Thyroid gland (tissue), 4 donors: ENCODE results near the gene ANG. TPM values are rescaled to one million over a fixed set of nuclear protein-coding genes. Genes with fewer than 3 reads are reported as not detected.
"Not testable (repeated sequence)": the region's sequence is repeated elsewhere in the genome, so short reads cannot be mapped to it uniquely, and the experiment has no call there.

ENCODE experiments used
- DNase-seq, 2 donors: peaks; one replicate each; pipeline ENCODE4 v3.0.0-alpha.2; 2019
- H3K27ac ChIP-seq, 3 donors: fragments of 200-600 bp; sonication (generic); 1 replicate in 2 of 3; 2 replicates in 1 of 3; pipeline ENCODE4 v1.5.1; 2016 to 2019; ENCODE audit warnings: mild to moderate bottlenecking in 1 of 3, moderate library complexity in 1 of 3
- H3K27me3 ChIP-seq: fragments of 200-600 bp; sonication (generic); one replicate; pipeline ENCODE4 v1.5.1; 2019
- H3K36me3 ChIP-seq, 2 donors: fragments of 200-600 bp; sonication (generic); one replicate each; pipeline ENCODE4 v1.5.1; 2016 to 2019
- H3K4me1 ChIP-seq, 2 donors: fragments of 200-600 bp; sonication (generic); one replicate each; pipeline ENCODE4 v1.5.1; 2017 to 2019
- H3K4me3 ChIP-seq, 3 donors: fragments of 200-600 bp; sonication (generic); replicated peaks in 1 of 3; 1 replicate in 2 of 3; 2 replicates in 1 of 3; pipeline ENCODE4 v1.5.1; 2016; ENCODE audit warnings: mild to moderate bottlenecking in 1 of 3
- H3K9me3 ChIP-seq: fragments of 200-600 bp; sonication (generic); one replicate; pipeline ENCODE4 v1.5.1; 2017
- CTCF ChIP-seq, 6 experiments: fragments of 200-600 bp in 3 of 6; fragments of 450-650 bp in 3 of 6; sonication (generic) in 3 of 6; IDR thresholded peaks; one replicate each; pipeline ENCODE4 v1.5.1; 2016 to 2019; ENCODE audit warnings: antibody characterized with exemption in 6 of 6, mild to moderate bottlenecking in 2 of 6, inconsistent platforms in 1 of 6, moderate library complexity in 1 of 6
- POLR2A ChIP-seq, 2 donors: fragments of 450-650 bp; IDR thresholded peaks; one replicate each; pipeline ENCODE4 v1.6.1; 2017; ENCODE audit warnings: antibody characterized with exemption in 2 of 2, mild to moderate bottlenecking in 2 of 2, moderate library complexity in 1 of 2
- WGBS, 2 donors: methylation state at CpG; one replicate each; pipeline ENCODE4 v1.1.5; 2017; 5-methylcytosine and 5-hydroxymethylcytosine counted together
- intact Hi-C: fragments of 100-400 bp; cut with DNase I; formaldehyde crosslinking; loops from one replicate; pipeline ENCODE4 v1.15.1; 2023
- total RNA-seq, 4 donors: library from RNA; depleted of rRNA; stranded (reverse); fragments of >200 nt; gene quantifications; one replicate each; pipeline ENCODE4 v1.2.3, GENCODE V29; 2016

The ANG gene
- total RNA-seq, 4 donors from 2014 or later, result 2.8 to 17.6 (median 5.8) TPM

GRCh38 chr14:20698018-20698329 lies 9.4 kb downstream of the ANG start:
- no peak for DNase-seq
- no peaks in the 10 kb centered on the region for H3K36me3 ChIP-seq
- intact Hi-C loops, result loop anchor here (10.0 kb wide), 1 partner anchor 163 kb away; no protein-coding TSS in a partner anchor

GRCh38 chr14:20698934-20699333 lies 10.4 kb downstream of the ANG start:
- intact Hi-C loops, result loop anchor here (10.0 kb wide), 1 partner anchor 164 kb away; no protein-coding TSS in a partner anchor
- Histone ChIP-seq H3K36me3 (no peaks in the 10 kb centered on the region), H3K4me1 (no peaks in the 10 kb centered on the region), H3K27me3 (no peaks in the 10 kb centered on the region), H3K4me3 (no peak overlapping the region), H3K27ac (no peak overlapping the region), H3K9me3 (no peaks in the 10 kb centered on the region)
- TF ChIP-seq POLR2A (IDR thresholded peaks at IDR 0.05) (no peak), CTCF (IDR thresholded peaks at IDR 0.05) (no peak)
- DNase-seq, result no peak
- 81 to 91% methylated on average over 5 of the region's 5 CpGs for WGBS, 2 donors

More at GRCh38 chr14:20698018-20698329, 9.4 kb downstream of the ANG start:
- TF ChIP-seq CTCF (IDR thresholded peaks at IDR 0.05), result no peak
- no peak for TF ChIP-seq POLR2A (IDR thresholded peaks at IDR 0.05)
- Histone ChIP-seq H3K9me3 (no peaks in the 10 kb centered on the region), H3K4me1 (no peaks in the 10 kb centered on the region), H3K27ac (no peak overlapping the region), H3K27me3 (no peaks in the 10 kb centered on the region), H3K4me3 (no peak overlapping the region)

- Histone ChIP-seq H3K9me3 (no peaks in the 10 kb centered on the region), H3K4me1 (no peaks in the 10 kb centered on the region), H3K36me3 (no peaks in the 10 kb centered on the region), H3K4me3 (no peak overlapping the region), H3K27ac (no peak overlapping the region), H3K27me3 (no peaks in the 10 kb centered on the region)
- no peak for DNase-seq
- TF ChIP-seq POLR2A (IDR thresholded peaks at IDR 0.05) (no peak), CTCF (IDR thresholded peaks at IDR 0.05) (no peak)
- intact Hi-C loops, result loop anchor here (5.0 to 10.0 kb wide), 2 partner anchors 157 to 165 kb away; no protein-coding TSS in a partner anchor
Measured at GRCh38 chr14:20699931-20700330, 11.4 kb downstream of the ANG start.

- not testable (repeated sequence) for H3K4me3 ChIP-seq, H3K4me1 ChIP-seq, DNase-seq, H3K27me3 ChIP-seq, H3K9me3 ChIP-seq, H3K27ac ChIP-seq, H3K36me3 ChIP-seq
- intact Hi-C loops, result loop anchor here (5.0 kb wide), 1 partner anchor 156 kb away; no protein-coding TSS in a partner anchor
- WGBS, 2 donors, result 95% methylated on average over 7 of the region's 7 CpGs
Measured at GRCh38 chr14:20700965-20701364, 12.4 kb downstream of the ANG start.

- Histone ChIP-seq H3K27ac (no peak overlapping the region), H3K4me3 (no peak overlapping the region), H3K4me1 (peaks cover 0 to 13% of the 10 kb centered on the region in 2 donors), H3K9me3 (no peaks in the 10 kb centered on the region), H3K27me3 (no peaks in the 10 kb centered on the region), H3K36me3 (no peaks in the 10 kb centered on the region)
- WGBS, 2 donors, result 61 to 76% methylated on average over 4 of the region's 4 CpGs
- no peak for TF ChIP-seq CTCF (IDR thresholded peaks at IDR 0.05)
- no peak for TF ChIP-seq POLR2A (IDR thresholded peaks at IDR 0.05)
- intact Hi-C loops, result no loop called here
- DNase-seq, result no peak
Measured at GRCh38 chr14:20706657-20707355, 18.2 kb downstream of the ANG start.
